Measurements from ENCODE around the gene FSIP1.

FSIP1 gene

GRCh38 chr15:39735120-39735717 lies 47.4 kb downstream of the FSIP1 start:
- no peak overlapping the region for H3K4me3 Mint-ChIP-seq
- H3K36me3 Mint-ChIP-seq (ENCODE audit: low read depth): no peaks in the 10 kb centered on the region
- H3K27ac Mint-ChIP-seq: no peak overlapping the region
- H3K9me3 Mint-ChIP-seq: no peaks in the 10 kb centered on the region
- no peaks in the 10 kb centered on the region for H3K4me1 Mint-ChIP-seq (ENCODE audit: low read depth)
- H3K27me3 Mint-ChIP-seq (ENCODE audit: low read depth): peaks cover 33% of the 10 kb centered on the region

GRCh38 chr15:39731266-39731665 lies 51.4 kb downstream of the FSIP1 start:
- H3K27me3 Mint-ChIP-seq (ENCODE audit: low read depth): peaks cover 41% of the 10 kb centered on the region

GRCh38 chr15:39730552-39730951 lies 52.1 kb downstream of the FSIP1 start:
- Mint-ChIP-seq H3K27ac (no peak overlapping the region), H3K4me3 (no peak overlapping the region), H3K4me1 (ENCODE audit: low read depth) (no peaks in the 10 kb centered on the region), H3K27me3 (ENCODE audit: low read depth) (peaks cover 41% of the 10 kb centered on the region), H3K36me3 (ENCODE audit: low read depth) (no peaks in the 10 kb centered on the region), H3K9me3 (no peaks in the 10 kb centered on the region)

More at GRCh38 chr15:39731266-39731665, 51.4 kb downstream of the FSIP1 start:
- Mint-ChIP-seq H3K9me3 (no peaks in the 10 kb centered on the region), H3K36me3 (ENCODE audit: low read depth) (no peaks in the 10 kb centered on the region), H3K27ac (no peak overlapping the region), H3K4me3 (no peak overlapping the region), H3K4me1 (ENCODE audit: low read depth) (no peaks in the 10 kb centered on the region)

GRCh38 chr15:39729500-39729899 lies 53.1 kb downstream of the FSIP1 start:
- Mint-ChIP-seq H3K9me3 (no peaks in the 10 kb centered on the region), H3K27me3 (ENCODE audit: low read depth) (peaks cover 35% of the 10 kb centered on the region), H3K27ac (no peak overlapping the region), H3K36me3 (ENCODE audit: low read depth) (no peaks in the 10 kb centered on the region), H3K4me1 (ENCODE audit: low read depth) (no peaks in the 10 kb centered on the region), H3K4me3 (no peak overlapping the region)

GRCh38 chr15:39728845-39729244 lies 53.8 kb downstream of the FSIP1 start:
- H3K9me3 Mint-ChIP-seq: no peaks in the 10 kb centered on the region
- H3K27ac Mint-ChIP-seq: no peak overlapping the region
- H3K4me1 Mint-ChIP-seq (ENCODE audit: low read depth): no peaks in the 10 kb centered on the region
- H3K36me3 Mint-ChIP-seq (ENCODE audit: low read depth): no peaks in the 10 kb centered on the region
- peaks cover 32% of the 10 kb centered on the region for H3K27me3 Mint-ChIP-seq (ENCODE audit: low read depth)
- H3K4me3 Mint-ChIP-seq: no peak overlapping the region

GRCh38 chr15:39721893-39722292 lies 60.7 kb downstream of the FSIP1 start:
- H3K27me3 Mint-ChIP-seq (ENCODE audit: low read depth): no peaks in the 10 kb centered on the region
- H3K9me3 Mint-ChIP-seq: no peaks in the 10 kb centered on the region
- H3K27ac Mint-ChIP-seq: no peak overlapping the region
- no peak overlapping the region for H3K4me3 Mint-ChIP-seq
- no peaks in the 10 kb centered on the region for H3K36me3 Mint-ChIP-seq (ENCODE audit: low read depth)
- peaks cover 1% of the 10 kb centered on the region for H3K4me1 Mint-ChIP-seq (ENCODE audit: low read depth)

- no peaks in the 10 kb centered on the region for H3K36me3 Mint-ChIP-seq (ENCODE audit: low read depth)
- peaks cover under 1% of the 10 kb centered on the region for H3K27me3 Mint-ChIP-seq (ENCODE audit: low read depth)
- no peaks in the 10 kb centered on the region for H3K9me3 Mint-ChIP-seq
- no peak overlapping the region for H3K27ac Mint-ChIP-seq
- H3K4me1 Mint-ChIP-seq (ENCODE audit: low read depth): peaks cover 1% of the 10 kb centered on the region
- H3K4me3 Mint-ChIP-seq: no peak overlapping the region
These were observed 61.7 kb downstream of the FSIP1 start for GRCh38 chr15:39720621-39721611.

GRCh38 chr15:39720081-39720480 lies 62.6 kb downstream of the FSIP1 start:
- Mint-ChIP-seq H3K9me3 (no peaks in the 10 kb centered on the region), H3K27me3 (ENCODE audit: low read depth) (peaks cover 5% of the 10 kb centered on the region), H3K36me3 (ENCODE audit: low read depth) (no peaks in the 10 kb centered on the region), H3K4me3 (no peak overlapping the region), H3K27ac (no peak overlapping the region), H3K4me1 (ENCODE audit: low read depth) (peaks cover 1% of the 10 kb centered on the region)

GRCh38 chr15:39719109-39719508 lies 63.5 kb downstream of the FSIP1 start:
- Mint-ChIP-seq H3K4me3 (no peak overlapping the region), H3K27ac (no peak overlapping the region), H3K27me3 (ENCODE audit: low read depth) (peaks cover 5% of the 10 kb centered on the region), H3K36me3 (ENCODE audit: low read depth) (no peaks in the 10 kb centered on the region), H3K9me3 (no peaks in the 10 kb centered on the region), H3K4me1 (ENCODE audit: low read depth) (peaks cover 1% of the 10 kb centered on the region)

GRCh38 chr15:39717134-39717533 lies 65.5 kb downstream of the FSIP1 start:
- Mint-ChIP-seq H3K36me3 (ENCODE audit: low read depth) (no peaks in the 10 kb centered on the region), H3K4me1 (ENCODE audit: low read depth) (peaks cover 1% of the 10 kb centered on the region), H3K27ac (no peak overlapping the region), H3K4me3 (no peak overlapping the region), H3K9me3 (no peaks in the 10 kb centered on the region), H3K27me3 (ENCODE audit: low read depth) (peaks cover 5% of the 10 kb centered on the region)

- Mint-ChIP-seq H3K4me3 (no peak overlapping the region), H3K27me3 (ENCODE audit: low read depth) (peaks cover 5% of the 10 kb centered on the region), H3K36me3 (ENCODE audit: low read depth) (no peaks in the 10 kb centered on the region), H3K27ac (no peak overlapping the region), H3K4me1 (ENCODE audit: low read depth) (no peaks in the 10 kb centered on the region), H3K9me3 (no peaks in the 10 kb centered on the region)
These were observed 68.4 kb downstream of the FSIP1 start for GRCh38 chr15:39714251-39714650.

GRCh38 chr15:39713846-39714245 lies 68.8 kb downstream of the FSIP1 start:
- no peak overlapping the region for H3K27ac Mint-ChIP-seq
- H3K27me3 Mint-ChIP-seq (ENCODE audit: low read depth): peaks cover 5% of the 10 kb centered on the region
- no peak overlapping the region for H3K4me3 Mint-ChIP-seq
- no peaks in the 10 kb centered on the region for H3K4me1 Mint-ChIP-seq (ENCODE audit: low read depth)
- H3K9me3 Mint-ChIP-seq: no peaks in the 10 kb centered on the region
- no peaks in the 10 kb centered on the region for H3K36me3 Mint-ChIP-seq (ENCODE audit: low read depth)

GRCh38 chr15:39710681-39711080 lies 72.0 kb downstream of the FSIP1 start:
- H3K9me3 Mint-ChIP-seq: no peaks in the 10 kb centered on the region
- H3K4me1 Mint-ChIP-seq (ENCODE audit: low read depth): no peaks in the 10 kb centered on the region
- no peak overlapping the region for H3K4me3 Mint-ChIP-seq
- no peaks in the 10 kb centered on the region for H3K36me3 Mint-ChIP-seq (ENCODE audit: low read depth)
- H3K27ac Mint-ChIP-seq: no peak overlapping the region
- H3K27me3 Mint-ChIP-seq (ENCODE audit: low read depth): peaks cover 2% of the 10 kb centered on the region

GRCh38 chr15:39709941-39710340 lies 72.7 kb downstream of the FSIP1 start:
- Mint-ChIP-seq H3K9me3 (no peaks in the 10 kb centered on the region), H3K4me1 (ENCODE audit: low read depth) (peaks cover under 1% of the 10 kb centered on the region), H3K27me3 (ENCODE audit: low read depth) (peaks cover under 1% of the 10 kb centered on the region), H3K36me3 (ENCODE audit: low read depth) (no peaks in the 10 kb centered on the region), H3K4me3 (no peak overlapping the region), H3K27ac (no peak overlapping the region)

GRCh38 chr15:39706206-39706605 lies 76.4 kb downstream of the FSIP1 start:
- Mint-ChIP-seq H3K4me3 (no peak overlapping the region), H3K27me3 (ENCODE audit: low read depth) (peaks cover 3% of the 10 kb centered on the region), H3K9me3 (no peaks in the 10 kb centered on the region), H3K4me1 (ENCODE audit: low read depth) (peaks cover 2% of the 10 kb centered on the region), H3K36me3 (ENCODE audit: low read depth) (no peaks in the 10 kb centered on the region), H3K27ac (no peak overlapping the region)
